ENCODE results near the gene MEPCE. TPM values are rescaled to one million over a fixed set of nuclear protein-coding genes. Genes with fewer than 3 reads are reported as not detected.

MEPCE gene
- total RNA-seq, 2 donors from 2014 or later, result 27.2 to 39.1 TPM

DNA sequence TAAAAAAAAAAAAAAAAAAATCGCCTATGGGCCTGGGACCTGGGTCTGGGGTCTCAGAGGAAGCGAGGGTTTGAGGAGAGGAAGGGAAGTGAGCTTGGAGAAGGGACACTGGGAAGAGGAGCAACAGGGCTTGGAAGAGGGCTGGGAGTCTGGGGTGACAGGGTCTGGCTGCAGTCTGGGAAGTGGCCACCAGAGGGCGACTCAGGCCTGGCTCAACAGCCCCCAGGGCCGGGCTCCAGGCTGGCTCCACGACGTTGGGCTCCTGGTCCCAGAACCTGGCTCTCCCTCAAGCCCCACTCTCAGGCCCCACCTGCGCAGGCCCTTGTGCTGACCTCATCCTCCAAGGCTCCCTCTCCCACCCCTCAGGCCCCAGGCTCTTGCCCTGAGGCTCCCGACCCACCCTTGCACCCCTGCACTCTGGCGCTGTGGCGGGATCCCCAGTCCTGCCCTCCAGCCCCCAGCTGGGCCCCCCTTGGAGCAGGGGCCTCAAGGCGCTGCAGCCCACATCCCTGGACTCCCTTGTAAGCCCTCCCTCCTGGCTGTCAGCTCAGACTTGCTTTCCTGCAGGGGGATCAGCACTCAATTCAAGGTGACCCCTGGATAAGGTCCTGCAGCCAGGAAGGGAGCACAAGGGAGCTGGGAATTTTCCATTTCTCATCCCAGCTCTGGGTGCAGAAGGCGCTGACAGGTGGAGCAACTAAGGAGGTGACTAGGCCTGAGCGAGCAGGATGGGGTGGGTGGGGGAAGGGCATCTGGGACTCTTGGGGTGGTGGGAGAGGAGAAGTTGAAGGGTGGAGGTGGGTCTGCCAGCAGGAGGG, 39.8 kb downstream of the MEPCE start:
- intact Hi-C loops (cut with DNase I), result loop anchor here (2.0 to 5.0 kb wide), 2 partner anchors 89 to 223 kb away; partner anchors contain the start of gene GIGYF1
- no peak overlapping the region for H3K4me3 ChIP-seq
- TF ChIP-seq, protein P1, sequence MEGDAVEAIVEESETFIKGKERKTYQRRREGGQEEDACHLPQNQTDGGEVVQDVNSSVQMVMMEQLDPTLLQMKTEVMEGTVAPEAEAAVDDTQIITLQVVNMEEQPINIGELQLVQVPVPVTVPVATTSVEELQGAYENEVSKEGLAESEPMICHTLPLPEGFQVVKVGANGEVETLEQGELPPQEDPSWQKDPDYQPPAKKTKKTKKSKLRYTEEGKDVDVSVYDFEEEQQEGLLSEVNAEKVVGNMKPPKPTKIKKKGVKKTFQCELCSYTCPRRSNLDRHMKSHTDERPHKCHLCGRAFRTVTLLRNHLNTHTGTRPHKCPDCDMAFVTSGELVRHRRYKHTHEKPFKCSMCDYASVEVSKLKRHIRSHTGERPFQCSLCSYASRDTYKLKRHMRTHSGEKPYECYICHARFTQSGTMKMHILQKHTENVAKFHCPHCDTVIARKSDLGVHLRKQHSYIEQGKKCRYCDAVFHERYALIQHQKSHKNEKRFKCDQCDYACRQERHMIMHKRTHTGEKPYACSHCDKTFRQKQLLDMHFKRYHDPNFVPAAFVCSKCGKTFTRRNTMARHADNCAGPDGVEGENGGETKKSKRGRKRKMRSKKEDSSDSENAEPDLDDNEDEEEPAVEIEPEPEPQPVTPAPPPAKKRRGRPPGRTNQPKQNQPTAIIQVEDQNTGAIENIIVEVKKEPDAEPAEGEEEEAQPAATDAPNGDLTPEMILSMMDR (IDR thresholded peaks at IDR 0.05), result peak; percentile 89
- H3K27me3 ChIP-seq, result no peaks in the 10 kb centered on the region
- H3K36me3 ChIP-seq, result peaks cover 12% of the 10 kb centered on the region
- H3K4me1 ChIP-seq, result peaks cover 10% of the 10 kb centered on the region
- no peak overlapping the region for H3K27ac ChIP-seq
- H3K9me3 ChIP-seq, result no peaks in the 10 kb centered on the region
- H3K9ac ChIP-seq (ENCODE audit: low read depth in 2 of 2, low read length in 2 of 2), result peak overlapping the region in 1 of 2 donors; percentile 56
- DNase-seq, result peak; percentile 89

DNA sequence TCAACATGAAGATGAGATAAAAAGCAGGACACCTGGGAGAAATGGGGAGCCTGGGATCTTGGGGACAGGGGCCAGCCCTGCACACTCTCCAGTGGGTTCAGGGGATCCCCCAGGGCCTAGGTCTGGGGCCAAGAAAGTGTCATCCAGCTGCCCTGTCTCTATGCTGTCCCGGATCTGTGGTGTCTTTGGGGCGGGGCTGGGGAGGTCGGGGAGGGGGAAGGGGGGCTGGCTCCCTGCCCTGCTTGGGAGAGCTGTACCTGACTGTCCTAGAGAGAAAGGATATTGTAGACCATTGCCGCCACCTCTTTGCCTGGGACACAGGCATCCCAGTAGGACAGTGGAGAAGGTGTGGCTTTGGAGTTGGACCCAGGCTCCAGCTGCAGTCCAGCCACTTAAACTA, 41.4 kb downstream of the MEPCE start:
- H3K27me3 ChIP-seq, result no peaks in the 10 kb centered on the region
- no peak overlapping the region for H3K4me3 ChIP-seq
- no peak overlapping the region for H3K9ac ChIP-seq (ENCODE audit: low read depth in 2 of 2, low read length in 2 of 2)
- peaks cover 13% of the 10 kb centered on the region for H3K36me3 ChIP-seq
- no peak for DNase-seq
- H3K4me1 ChIP-seq, result peaks cover 15% of the 10 kb centered on the region
- TF ChIP-seq, protein P1 (IDR thresholded peaks at IDR 0.05), result no peak
- intact Hi-C loops (cut with DNase I), result loop anchor here (2.0 kb wide), 1 partner anchor 88 kb away; no protein-coding TSS in a partner anchor
- H3K27ac ChIP-seq, result no peak overlapping the region
- no peaks in the 10 kb centered on the region for H3K9me3 ChIP-seq

DNA sequence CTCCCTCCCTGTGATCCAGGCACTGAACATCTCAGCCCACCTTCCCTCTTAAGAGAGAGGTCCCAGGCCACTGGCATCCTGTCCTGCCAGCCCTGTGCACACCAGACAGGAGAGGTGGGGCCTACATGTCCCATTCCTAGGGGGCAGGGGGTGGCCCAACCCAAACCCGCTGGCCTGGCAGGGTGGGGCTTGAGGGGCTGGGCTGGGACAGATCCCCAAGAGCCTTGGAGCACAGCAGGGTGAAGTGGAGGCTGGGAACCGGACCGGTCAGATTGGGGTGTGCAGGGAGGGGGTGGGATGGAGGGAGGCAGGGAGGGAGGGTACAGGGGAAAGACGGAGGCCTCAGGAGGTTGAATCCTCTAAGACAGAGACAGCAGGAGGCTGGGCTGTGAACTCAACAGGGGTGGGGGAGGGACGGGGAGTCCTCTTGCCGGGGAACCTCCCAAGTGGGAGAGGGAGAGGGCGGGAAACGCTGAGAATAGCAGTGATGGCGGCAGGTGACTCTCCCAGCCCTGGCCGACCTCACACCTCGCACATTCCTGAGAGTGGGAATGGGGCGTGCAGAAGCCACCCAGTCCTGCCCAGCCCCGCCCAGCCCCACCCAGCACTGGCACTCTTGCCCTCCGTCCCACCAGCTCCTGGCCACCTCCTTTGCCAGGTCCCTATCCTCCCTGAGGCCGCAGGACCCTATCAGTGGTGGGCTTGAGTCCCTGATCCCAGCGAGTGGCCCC, 42.7 kb downstream of the MEPCE start:
- no peak for DNase-seq
- Histone ChIP-seq H3K9me3 (no peaks in the 10 kb centered on the region), H3K27ac (peak overlapping the region; percentile 12), H3K36me3 (peaks cover 7% of the 10 kb centered on the region), H3K4me1 (peaks cover 24% of the 10 kb centered on the region), H3K9ac (ENCODE audit: low read depth in 2 of 2, low read length in 2 of 2) (no peak overlapping the region), H3K4me3 (no peak overlapping the region), H3K27me3 (no peaks in the 10 kb centered on the region)
- TF ChIP-seq, protein P1 (IDR thresholded peaks at IDR 0.05), result no peak
- intact Hi-C loops (cut with DNase I), result no loop called here

DNA sequence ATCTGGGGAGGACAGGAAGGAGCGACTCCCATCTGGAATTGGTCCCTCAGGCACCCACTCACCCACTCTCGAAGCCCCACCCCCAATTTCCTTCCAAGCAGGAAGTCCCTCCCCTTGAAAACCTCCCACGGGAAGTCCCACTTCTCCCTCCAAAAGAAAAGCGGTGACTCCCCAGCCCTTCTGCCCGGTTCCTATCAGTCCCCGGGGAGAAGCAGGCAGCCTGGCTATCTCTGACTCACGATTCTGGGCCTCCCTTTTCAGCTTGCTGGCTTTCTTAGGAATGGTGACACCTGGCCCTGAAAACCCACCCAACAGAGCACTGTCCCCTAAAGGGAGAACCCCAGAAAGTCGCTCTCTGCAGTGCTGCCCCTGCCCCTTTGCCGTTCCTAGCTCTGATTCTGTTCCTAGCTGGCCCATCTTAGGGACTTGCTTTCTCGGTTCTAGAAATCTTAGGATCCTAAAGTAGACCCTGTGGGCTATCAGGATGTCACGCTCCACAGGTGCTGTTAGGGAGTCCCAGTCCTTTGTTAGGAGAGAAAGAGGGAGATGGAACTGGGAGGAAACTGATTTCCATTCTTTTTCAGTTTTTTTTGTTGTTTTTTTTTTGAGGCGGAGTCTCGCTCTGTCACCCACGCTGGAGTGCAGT, 43.3 kb downstream of the MEPCE start:
- Histone ChIP-seq H3K36me3 (peaks cover 7% of the 10 kb centered on the region), H3K27ac (peak overlapping the region; percentile 12), H3K4me1 (peaks cover 24% of the 10 kb centered on the region), H3K4me3 (no peak overlapping the region), H3K27me3 (no peaks in the 10 kb centered on the region), H3K9me3 (no peaks in the 10 kb centered on the region), H3K9ac (ENCODE audit: low read depth in 2 of 2, low read length in 2 of 2) (peak overlapping the region in 1 of 2 donors; percentile 2)
- intact Hi-C loops (cut with DNase I), result no loop called here
- DNase-seq, result no peak
- TF ChIP-seq, protein P1 (IDR thresholded peaks at IDR 0.05), result no peak

DNA sequence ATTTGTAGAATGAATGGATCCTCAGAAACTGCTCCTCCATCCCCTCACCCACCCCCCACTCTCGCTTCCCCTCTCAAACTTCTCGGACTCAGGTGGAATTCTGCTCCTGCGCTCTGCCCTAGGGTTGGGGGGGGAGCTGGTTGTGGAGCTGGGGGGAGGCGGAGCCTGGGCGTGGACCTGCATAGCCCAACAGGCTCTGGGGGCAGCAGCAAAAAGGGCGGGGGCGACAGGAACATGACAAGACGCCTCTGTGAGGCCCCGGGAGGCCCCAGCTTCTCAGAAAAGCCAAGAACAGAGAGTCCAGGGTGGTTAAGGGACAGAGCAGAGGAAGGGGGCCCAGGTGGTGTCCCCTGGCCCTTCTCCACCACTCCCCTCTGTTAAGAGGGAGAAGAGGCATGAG, 45.9 kb downstream of the MEPCE start:
- H3K9me3 ChIP-seq, result no peaks in the 10 kb centered on the region
- H3K36me3 ChIP-seq, result peaks cover 7% of the 10 kb centered on the region
- DNase-seq, result no peak
- TF ChIP-seq, protein P1 (IDR thresholded peaks at IDR 0.05), result no peak
- no peak overlapping the region for H3K27ac ChIP-seq
- no peaks in the 10 kb centered on the region for H3K27me3 ChIP-seq
- H3K9ac ChIP-seq (ENCODE audit: low read depth in 2 of 2, low read length in 2 of 2), result peak overlapping the region in 1 of 2 donors; percentile 50
- no peak overlapping the region for H3K4me3 ChIP-seq
- H3K4me1 ChIP-seq, result peaks cover 20% of the 10 kb centered on the region
- intact Hi-C loops (cut with DNase I), result no loop called here

Data from colonic mucosa (tissue), 4 donors.